NCI-H146 (cell line): ENCODE data around the gene EPHA10.

Source experiments
- DNase-seq: peaks from one replicate; lab custom pipeline; 2025; lab: John Stamatoyannopoulos, UW

The EPHA10 gene

GRCh38 chr1:37676281-37677142, 88.4 kb downstream of the EPHA10 start:
- no peak for DNase-seq

- DNase-seq = no peak
Measured at GRCh38 chr1:37673920-37674319, 91.0 kb downstream of the EPHA10 start.

DNA sequence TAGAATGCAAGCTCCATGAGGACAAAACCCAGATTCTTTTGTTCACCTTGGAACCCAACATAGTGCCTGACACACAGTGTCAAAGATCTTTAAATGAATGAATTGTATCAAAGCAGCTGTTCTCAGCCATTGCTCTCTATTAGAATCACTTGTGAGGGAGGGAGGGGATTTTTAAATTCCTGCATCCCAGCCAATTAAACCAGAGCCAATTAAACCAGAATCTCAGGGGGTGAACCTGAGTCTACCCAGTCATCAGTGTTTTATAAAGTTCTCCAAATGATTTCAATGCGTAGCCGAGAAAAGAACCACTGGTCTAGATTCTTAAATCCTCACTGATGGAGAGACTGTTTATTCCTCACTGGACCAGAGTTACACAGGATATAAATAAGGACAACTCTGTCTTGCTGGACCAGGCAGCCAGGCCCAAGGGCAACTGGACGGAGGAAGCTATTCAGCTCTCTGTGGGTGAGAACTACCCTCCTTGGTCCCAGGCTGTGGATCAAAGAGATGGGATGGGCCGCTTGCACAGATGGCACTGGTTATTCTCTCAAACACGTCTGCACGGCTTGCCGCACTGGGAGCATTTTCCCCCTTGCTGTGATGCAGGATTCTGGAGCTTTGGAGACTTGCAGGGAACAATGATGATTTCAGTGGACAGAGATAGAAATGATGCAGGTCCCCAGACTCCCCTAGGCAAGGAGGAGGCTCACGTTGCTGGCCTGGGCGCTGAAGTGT, 92.6 kb downstream of the EPHA10 start:
- no peak for DNase-seq

DNA sequence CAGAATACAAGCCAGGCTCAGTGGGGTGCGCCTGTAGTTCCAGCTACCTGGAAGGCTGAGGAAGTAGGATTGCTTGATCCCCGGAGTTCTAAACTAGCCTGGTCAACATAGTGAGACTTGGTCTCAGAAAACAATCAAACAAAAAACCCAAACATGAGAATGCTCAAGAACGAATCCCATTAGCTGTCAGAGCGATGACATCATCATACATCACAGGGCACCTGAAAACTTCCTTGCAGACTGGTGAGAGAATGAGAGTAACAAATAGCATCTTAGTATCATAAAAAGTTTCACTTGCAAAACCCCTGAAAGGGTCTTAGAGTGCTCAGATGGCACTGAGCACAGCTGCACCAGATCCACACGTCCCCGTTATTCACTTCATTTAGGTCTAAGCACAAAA, 93.7 kb downstream of the EPHA10 start:
- no peak for DNase-seq

GRCh38 chr1:37670133-37670532, 94.8 kb downstream of the EPHA10 start:
- no peak for DNase-seq

GRCh38 chr1:37667023-37667671, 97.8 kb downstream of the EPHA10 start:
- peak; percentile 24 for DNase-seq

DNA sequence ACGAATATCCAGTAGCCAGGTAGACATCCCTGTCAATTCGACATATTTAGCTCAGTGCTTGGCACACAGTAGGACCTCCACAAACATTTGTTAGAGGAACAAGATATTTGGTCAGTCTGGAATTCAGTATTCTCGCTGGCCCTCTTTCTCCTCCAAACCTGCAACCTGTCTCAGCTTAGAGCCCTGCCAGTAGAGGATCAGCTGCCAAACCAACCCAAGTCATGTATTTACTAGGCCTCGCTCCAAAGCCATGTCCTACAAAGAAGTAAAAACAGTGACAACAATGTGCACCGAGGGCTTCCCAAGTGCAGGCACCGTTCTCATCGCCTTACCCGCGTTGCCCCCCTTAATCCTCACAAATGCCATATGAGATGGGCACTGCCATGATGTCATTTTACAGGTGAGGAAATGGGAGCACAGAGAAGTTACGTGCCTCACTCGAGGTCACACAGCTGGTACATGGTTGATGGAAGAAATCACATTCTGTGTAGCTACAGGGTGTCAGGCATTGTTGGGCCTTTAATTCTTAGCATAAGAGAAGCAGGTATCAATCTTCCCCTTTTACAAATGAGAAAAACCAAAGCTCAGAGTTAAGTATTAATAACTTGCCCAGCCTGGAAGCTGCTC, 98.6 kb downstream of the EPHA10 start:
- no peak for DNase-seq
